ENCODE data around the gene TSHZ2.
"Not testable (repeated sequence)": the region's sequence is repeated elsewhere in the genome, so short reads cannot be mapped to it uniquely, and the experiment has no call there.

TSHZ2 gene

DNA sequence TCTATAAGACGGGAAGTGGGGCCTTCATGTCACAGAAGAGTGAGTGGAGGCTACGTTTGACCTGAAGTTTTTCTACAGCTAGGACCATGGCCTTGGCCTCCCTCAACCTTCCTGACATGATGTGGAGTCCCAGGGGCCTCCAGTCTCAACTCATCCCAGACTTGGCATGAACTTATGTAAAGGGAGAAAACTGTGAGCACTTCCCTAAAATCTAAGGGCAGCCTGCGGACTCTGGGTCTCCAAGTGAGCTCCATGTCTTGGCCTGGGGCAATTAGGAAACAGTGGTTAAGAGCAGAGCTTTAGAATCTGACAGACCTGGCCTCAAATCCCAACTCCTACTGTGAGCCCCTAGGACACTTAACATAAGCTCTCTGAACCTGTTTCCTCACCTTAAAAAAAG lies 439.0 kb downstream of the TSHZ2 start:
- POLR2A ChIA-PET, result no interaction called here
- CTCF ChIA-PET, result no interaction called here

DNA sequence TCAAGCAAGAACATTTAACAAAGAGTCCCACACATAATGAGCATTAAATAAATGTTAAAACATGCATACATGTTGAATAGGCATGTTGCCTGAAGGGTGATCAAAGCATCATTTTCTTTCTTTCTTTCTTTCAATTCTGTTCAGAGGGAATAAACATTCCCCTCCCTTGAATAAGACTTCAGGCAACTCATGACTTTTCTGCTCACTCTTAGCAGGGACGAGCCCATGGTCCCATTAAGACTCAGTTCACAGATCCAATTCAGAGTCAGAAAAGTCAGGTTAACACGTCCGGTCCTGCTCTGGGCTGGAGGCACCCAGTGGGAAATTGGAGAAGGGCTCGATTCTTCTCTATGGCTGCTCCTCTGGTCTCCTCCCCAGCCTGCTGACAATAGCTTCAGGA lies 439.7 kb downstream of the TSHZ2 start:
- no peak overlapping the region for H3K4me3 ChIP-seq (ENCODE audit: low read depth, low read length)
- POLR2A ChIA-PET, result no interaction called here
- CTCF ChIA-PET, result interaction anchor here (0.8 kb wide), 1 partner anchor 528 kb away, joined by 3 read pairs; no protein-coding TSS in a partner anchor
- TF ChIP-seq, protein P1, sequence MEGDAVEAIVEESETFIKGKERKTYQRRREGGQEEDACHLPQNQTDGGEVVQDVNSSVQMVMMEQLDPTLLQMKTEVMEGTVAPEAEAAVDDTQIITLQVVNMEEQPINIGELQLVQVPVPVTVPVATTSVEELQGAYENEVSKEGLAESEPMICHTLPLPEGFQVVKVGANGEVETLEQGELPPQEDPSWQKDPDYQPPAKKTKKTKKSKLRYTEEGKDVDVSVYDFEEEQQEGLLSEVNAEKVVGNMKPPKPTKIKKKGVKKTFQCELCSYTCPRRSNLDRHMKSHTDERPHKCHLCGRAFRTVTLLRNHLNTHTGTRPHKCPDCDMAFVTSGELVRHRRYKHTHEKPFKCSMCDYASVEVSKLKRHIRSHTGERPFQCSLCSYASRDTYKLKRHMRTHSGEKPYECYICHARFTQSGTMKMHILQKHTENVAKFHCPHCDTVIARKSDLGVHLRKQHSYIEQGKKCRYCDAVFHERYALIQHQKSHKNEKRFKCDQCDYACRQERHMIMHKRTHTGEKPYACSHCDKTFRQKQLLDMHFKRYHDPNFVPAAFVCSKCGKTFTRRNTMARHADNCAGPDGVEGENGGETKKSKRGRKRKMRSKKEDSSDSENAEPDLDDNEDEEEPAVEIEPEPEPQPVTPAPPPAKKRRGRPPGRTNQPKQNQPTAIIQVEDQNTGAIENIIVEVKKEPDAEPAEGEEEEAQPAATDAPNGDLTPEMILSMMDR (IDR thresholded peaks at IDR 0.05; ENCODE audit: insufficient read depth, low read length, missing control alignments), result no peak
- DNase-seq (ENCODE audit: low read depth, low spot score), result no peak

More for the DNA sequence above, 439.0 kb downstream of the TSHZ2 start:
- TF ChIP-seq, protein P1 (IDR thresholded peaks at IDR 0.05; ENCODE audit: insufficient read depth, low read length, missing control alignments), result no peak
- H3K4me3 ChIP-seq (ENCODE audit: low read depth, low read length), result no peak overlapping the region
- no peak for DNase-seq (ENCODE audit: low read depth, low spot score)

DNA sequence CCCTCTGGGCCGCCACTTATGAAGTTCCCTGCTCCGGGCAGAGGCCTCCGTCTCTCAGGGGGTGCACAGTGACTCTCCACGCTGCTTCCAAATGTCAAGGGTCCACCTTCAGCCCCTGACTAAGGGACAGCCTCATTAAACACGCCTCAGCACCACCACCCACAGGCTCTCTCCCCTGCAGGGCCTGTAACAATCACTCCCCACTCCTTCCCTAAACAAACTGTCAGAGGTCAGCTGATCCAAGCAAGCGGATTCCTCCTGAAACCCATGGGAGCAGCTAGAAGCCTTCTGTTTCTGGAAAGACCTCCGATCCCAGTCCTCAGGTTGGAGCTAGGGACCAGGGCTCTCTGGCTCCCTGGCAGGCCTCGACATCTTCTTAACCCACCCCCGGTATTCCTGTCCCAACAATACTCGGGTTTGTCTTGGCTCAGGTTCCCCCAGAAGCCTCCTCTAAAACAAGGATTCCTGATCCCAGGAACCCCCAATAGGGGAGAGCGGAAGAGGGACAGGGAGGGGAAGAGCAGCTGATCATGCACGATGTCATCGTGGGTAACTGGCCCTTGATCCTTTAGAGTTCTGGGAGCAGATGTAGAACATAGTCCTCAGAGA lies 440.5 kb downstream of the TSHZ2 start:
- CTCF ChIA-PET, result interaction anchor here (0.8 kb wide), 1 partner anchor 527 kb away, joined by 3 read pairs; no protein-coding TSS in a partner anchor

DNA sequence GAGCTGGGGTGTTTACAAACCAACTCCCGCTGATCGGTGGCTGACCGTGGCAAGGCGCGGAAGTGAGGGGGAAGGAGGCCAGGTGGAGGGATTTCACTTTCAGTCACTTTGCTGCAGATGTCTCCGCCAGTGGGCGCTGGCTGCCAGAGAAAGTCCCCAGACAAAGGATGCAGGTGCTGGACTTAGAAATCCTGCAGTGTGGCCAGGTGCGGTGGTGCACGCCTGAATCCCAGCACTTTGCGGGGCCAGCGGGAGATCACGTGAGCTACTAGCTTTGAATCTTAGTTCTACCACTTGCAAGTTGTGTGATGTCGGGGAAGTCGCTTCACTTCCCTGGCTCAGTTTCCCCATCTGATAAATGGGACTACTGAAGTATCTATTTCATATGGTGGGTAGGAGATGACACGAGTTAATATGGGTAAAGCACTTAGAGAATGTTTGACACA lies 441.1 kb downstream of the TSHZ2 start:
- CTCF ChIA-PET, result no interaction called here
- TF ChIP-seq, protein P1 (IDR thresholded peaks at IDR 0.05; ENCODE audit: insufficient read depth, low read length, missing control alignments), result no peak
- POLR2A ChIA-PET, result no interaction called here
- H3K4me3 ChIP-seq (ENCODE audit: low read depth, low read length), result no peak overlapping the region
- no peak for DNase-seq (ENCODE audit: low read depth, low spot score)

More for the DNA sequence above, 440.5 kb downstream of the TSHZ2 start:
- TF ChIP-seq, protein P1 (IDR thresholded peaks at IDR 0.05; ENCODE audit: insufficient read depth, low read length, missing control alignments), result no peak
- POLR2A ChIA-PET, result no interaction called here
- H3K4me3 ChIP-seq (ENCODE audit: low read depth, low read length), result no peak overlapping the region
- DNase-seq (ENCODE audit: low read depth, low spot score), result no peak

DNA sequence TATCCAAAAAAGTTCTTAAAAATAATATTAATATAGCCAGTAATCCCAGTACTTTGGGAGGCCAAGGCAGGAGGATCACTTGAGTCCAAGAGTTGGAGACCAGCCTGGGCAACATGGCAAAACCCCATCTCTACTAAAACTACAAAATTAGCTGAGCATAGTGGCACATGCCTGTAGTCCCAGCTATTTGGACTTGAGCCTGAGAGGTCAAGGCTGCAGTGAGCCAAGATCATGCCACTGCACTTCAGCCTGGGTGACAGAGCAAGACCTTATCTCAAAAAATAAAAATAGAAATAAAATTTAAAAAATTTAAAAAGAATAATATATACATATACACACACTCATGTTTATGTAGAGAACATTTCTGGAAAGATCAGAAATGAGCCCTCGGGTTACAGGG lies 441.7 kb downstream of the TSHZ2 start:
- POLR2A ChIA-PET; DNase-seq (ENCODE audit: low read depth, low spot score); H3K4me3 ChIP-seq (ENCODE audit: low read depth, low read length); CTCF ChIA-PET: not testable (repeated sequence)

DNA sequence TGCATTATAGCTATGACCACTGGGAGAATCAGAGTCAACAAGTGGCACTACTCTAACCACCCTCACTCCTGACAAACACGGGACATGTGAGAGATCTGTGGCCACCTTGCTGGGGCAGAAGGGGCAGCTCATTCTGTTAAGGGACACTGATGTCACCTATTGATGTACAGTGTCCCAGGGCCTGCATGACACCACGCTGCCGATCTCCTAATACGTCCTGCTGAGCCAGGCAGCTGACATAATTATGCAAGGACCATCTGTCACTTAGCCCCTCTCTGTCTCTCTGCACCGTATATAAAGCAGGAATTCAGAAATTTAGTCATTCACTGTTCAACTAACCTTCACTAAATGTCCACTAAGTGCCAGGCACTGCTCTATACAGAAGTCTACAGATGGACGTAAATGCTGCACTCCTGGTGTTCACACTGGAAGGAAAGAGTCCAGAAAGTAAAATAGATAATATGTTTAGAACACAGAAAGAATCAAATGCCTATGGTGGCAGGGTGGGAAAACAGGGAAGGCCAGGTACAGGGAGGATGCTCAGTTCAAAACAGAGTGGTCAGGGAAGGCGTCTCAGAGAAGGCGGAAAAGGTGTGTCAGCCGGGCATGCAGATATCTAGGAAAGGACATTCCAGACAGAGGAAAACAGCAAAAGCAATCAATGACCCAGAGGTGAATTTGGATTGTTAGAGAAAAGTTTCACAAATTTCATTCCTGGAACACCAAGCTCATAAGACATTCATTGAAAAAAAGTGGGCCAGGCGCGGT lies 447.7 kb downstream of the TSHZ2 start:
- H3K4me3 ChIP-seq (ENCODE audit: low read depth, low read length), result no peak overlapping the region
- TF ChIP-seq, protein P1 (IDR thresholded peaks at IDR 0.05; ENCODE audit: insufficient read depth, low read length, missing control alignments), result no peak
- DNase-seq (ENCODE audit: low read depth, low spot score), result no peak
- POLR2A ChIA-PET, result no interaction called here
- CTCF ChIA-PET, result no interaction called here

Measured in AG04449 (cell line).